Adrenal gland (tissue), 5 donors: Measurements from ENCODE around the gene OPA1.

Experiments used
- POLR2A ChIP-seq, 2 donors: fragments of 450-650 bp; IDR thresholded peaks; one replicate each; pipeline ENCODE4 v1.6.1; 2017; ENCODE audit warnings: antibody characterized with exemption in 2 of 2, mild to moderate bottlenecking in 2 of 2, moderate library complexity in 1 of 2
- TF ChIP-seq, protein P1 (sequence below), 6 experiments: fragments of 450-650 bp in 4 of 6; fragments of 200-600 bp in 2 of 6; sonication (generic) in 1 of 6; IDR thresholded peaks; 1 replicate in 5 of 6; 2 replicates in 1 of 6; pipeline versions ENCODE4 v1.5.1 to v1.8.0; 2016 to 2021; ENCODE audit warnings: antibody characterized with exemption in 6 of 6, mild to moderate bottlenecking in 2 of 6, moderate library complexity in 1 of 6
- donor health status: DM: no; HTN: no; CAD: no.

DNA sequence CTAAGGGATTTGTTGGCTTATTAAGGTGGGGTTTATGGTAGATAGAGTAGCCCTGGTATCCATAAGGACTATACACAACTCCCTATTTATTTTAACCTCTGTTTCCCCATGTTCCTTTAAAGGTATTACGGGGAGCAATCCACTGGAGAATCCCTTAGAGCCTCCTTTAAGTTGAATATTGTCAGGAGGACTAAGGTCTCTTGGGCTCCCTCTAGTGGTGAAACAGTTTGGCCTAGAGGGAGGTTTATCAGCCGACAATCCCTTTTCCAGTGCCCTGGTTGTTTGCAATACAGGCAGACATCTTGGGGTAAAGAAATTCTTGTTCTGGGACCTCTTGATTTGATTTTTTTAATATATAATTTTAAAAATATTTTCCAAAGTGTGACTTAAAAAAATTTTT, 12.9 kb downstream of the OPA1 start:
- TF ChIP-seq POLR2A (IDR thresholded peaks at IDR 0.05) = no peak
- TF ChIP-seq, protein P1, sequence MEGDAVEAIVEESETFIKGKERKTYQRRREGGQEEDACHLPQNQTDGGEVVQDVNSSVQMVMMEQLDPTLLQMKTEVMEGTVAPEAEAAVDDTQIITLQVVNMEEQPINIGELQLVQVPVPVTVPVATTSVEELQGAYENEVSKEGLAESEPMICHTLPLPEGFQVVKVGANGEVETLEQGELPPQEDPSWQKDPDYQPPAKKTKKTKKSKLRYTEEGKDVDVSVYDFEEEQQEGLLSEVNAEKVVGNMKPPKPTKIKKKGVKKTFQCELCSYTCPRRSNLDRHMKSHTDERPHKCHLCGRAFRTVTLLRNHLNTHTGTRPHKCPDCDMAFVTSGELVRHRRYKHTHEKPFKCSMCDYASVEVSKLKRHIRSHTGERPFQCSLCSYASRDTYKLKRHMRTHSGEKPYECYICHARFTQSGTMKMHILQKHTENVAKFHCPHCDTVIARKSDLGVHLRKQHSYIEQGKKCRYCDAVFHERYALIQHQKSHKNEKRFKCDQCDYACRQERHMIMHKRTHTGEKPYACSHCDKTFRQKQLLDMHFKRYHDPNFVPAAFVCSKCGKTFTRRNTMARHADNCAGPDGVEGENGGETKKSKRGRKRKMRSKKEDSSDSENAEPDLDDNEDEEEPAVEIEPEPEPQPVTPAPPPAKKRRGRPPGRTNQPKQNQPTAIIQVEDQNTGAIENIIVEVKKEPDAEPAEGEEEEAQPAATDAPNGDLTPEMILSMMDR (IDR thresholded peaks at IDR 0.05) = peak; percentile 50 to 79 (median 60)
